ENCODE measurements around the gene TMEM131.

Gene TMEM131

DNA sequence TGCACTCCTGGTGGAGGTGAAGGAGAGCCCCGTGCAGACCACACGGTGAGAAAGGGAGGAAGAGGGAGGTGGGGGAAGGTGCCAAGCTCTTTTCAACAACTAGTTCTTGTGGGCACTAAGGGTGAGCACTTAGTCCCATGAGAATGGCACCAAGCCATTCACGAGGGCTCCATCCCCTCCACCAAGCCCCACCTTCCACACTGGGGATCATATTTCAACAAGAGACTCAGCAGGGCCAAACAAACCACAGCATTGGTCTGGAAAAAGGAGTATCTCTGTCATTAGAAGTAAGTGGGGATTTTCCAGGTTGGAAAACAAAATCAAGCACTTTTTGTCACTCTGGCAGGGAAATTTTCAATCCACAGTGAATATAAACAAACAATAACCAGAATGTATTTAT, 244.0 kb downstream of the TMEM131 start:
- TF ChIP-seq REST (IDR thresholded peaks at IDR 0.05; ENCODE audit: insufficient replicate concordance, low read depth) (no peak), GABPA (IDR thresholded peaks at IDR 0.05; ENCODE audit: low read depth) (no peak), POLR2AphosphoS5 (IDR thresholded peaks at IDR 0.05; ENCODE audit: low read depth) (no peak), SPI1 (IDR thresholded peaks at IDR 0.05; ENCODE audit: borderline replicate concordance, low read depth) (no peak)
- TF ChIP-seq, protein P1, sequence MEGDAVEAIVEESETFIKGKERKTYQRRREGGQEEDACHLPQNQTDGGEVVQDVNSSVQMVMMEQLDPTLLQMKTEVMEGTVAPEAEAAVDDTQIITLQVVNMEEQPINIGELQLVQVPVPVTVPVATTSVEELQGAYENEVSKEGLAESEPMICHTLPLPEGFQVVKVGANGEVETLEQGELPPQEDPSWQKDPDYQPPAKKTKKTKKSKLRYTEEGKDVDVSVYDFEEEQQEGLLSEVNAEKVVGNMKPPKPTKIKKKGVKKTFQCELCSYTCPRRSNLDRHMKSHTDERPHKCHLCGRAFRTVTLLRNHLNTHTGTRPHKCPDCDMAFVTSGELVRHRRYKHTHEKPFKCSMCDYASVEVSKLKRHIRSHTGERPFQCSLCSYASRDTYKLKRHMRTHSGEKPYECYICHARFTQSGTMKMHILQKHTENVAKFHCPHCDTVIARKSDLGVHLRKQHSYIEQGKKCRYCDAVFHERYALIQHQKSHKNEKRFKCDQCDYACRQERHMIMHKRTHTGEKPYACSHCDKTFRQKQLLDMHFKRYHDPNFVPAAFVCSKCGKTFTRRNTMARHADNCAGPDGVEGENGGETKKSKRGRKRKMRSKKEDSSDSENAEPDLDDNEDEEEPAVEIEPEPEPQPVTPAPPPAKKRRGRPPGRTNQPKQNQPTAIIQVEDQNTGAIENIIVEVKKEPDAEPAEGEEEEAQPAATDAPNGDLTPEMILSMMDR (IDR thresholded peaks at IDR 0.05; ENCODE audit: insufficient read depth, low read length) = no peak
- no peak overlapping the region for H3K4me3 ChIP-seq (replicated peaks; ENCODE audit: insufficient read depth, low read length)
- DNase-seq (ENCODE audit: low read depth in 1 of 2, low spot score in 1 of 2) = no peak

GRCh38 chr2:97750017-97750416, 245.7 kb downstream of the TMEM131 start:
- Histone ChIP-seq H3K27me3 (ENCODE audit: insufficient read depth, poor library complexity, severe bottlenecking) (no peaks in the 10 kb centered on the region), H3K27ac (replicated peaks) (no peak overlapping the region), H3K4me3 (replicated peaks; ENCODE audit: insufficient read depth, low read length) (no peak overlapping the region)
- TF ChIP-seq, protein P1 (IDR thresholded peaks at IDR 0.05; ENCODE audit: insufficient read depth, low read length) = no peak
- TF ChIP-seq POLR2AphosphoS5 (IDR thresholded peaks at IDR 0.05; ENCODE audit: low read depth) (no peak), REST (IDR thresholded peaks at IDR 0.05; ENCODE audit: insufficient replicate concordance, low read depth) (no peak)
- no peak for DNase-seq (ENCODE audit: low read depth in 1 of 2, low spot score in 1 of 2)

More for the DNA sequence above, 244.0 kb downstream of the TMEM131 start:
- Histone ChIP-seq H3K27ac (replicated peaks) (no peak overlapping the region), H3K27me3 (ENCODE audit: insufficient read depth, poor library complexity, severe bottlenecking) (no peaks in the 10 kb centered on the region)

DNA sequence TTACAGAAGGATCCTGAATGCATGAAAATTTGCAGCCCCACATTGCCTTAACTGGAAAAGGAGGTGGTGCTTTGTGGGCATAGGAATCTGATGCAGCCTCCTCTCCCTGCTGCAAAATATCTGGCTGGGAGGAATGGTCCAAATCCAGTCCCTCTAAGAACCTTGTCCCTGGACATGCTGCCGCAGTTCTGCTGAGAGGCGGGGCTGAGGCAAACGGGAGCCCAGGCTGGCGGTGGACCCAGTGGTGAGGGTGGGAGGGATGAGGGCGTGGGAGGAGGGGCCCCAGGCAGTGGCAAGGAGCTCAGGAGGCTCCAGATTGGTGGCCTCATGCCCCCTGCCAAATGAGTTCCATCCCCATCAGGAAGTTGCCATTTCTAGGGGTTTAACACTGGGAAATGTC, 246.2 kb downstream of the TMEM131 start:
- H3K4me3 ChIP-seq (replicated peaks; ENCODE audit: insufficient read depth, low read length) = no peak overlapping the region
- no peak for DNase-seq (ENCODE audit: low read depth in 1 of 2, low spot score in 1 of 2)
- no peak overlapping the region for H3K27ac ChIP-seq (replicated peaks)
- TF ChIP-seq, protein P1 (IDR thresholded peaks at IDR 0.05; ENCODE audit: insufficient read depth, low read length) = no peak
- no peak for TF ChIP-seq POLR2AphosphoS5 (IDR thresholded peaks at IDR 0.05; ENCODE audit: low read depth)
- TF ChIP-seq GABPA (IDR thresholded peaks at IDR 0.05; ENCODE audit: low read depth) = no peak
- no peak for TF ChIP-seq REST (IDR thresholded peaks at IDR 0.05; ENCODE audit: insufficient replicate concordance, low read depth)
- TF ChIP-seq SPI1 (IDR thresholded peaks at IDR 0.05; ENCODE audit: borderline replicate concordance, low read depth) = no peak
- no peaks in the 10 kb centered on the region for H3K27me3 ChIP-seq (ENCODE audit: insufficient read depth, poor library complexity, severe bottlenecking)

All from HL-60 (cell line).